CD14-positive monocyte (primary cell): ENCODE results near the gene KNDC1. TPM values are rescaled to one million over a fixed set of nuclear protein-coding genes. Genes with fewer than 3 reads are reported as not detected.

ENCODE experiments used
- DNase-seq, 3 donors: peaks; one replicate each; pipeline ENCODE4 v3.0.0-alpha.2; 2011 to 2022
- H2AFZ ChIP-seq: 2 replicates; pipeline ENCODE4 v1.6.0; 2012; ENCODE audit warnings: mild to moderate bottlenecking, low read depth, low read length, inconsistent platforms; ENCODE audit not compliant: insufficient read depth, poor library complexity, severe bottlenecking
- H3K27ac ChIP-seq, 2 donors: 1 replicate in 1 of 2; 2 replicates in 1 of 2; pipeline ENCODE4 v1.5.1; 2012 to 2013; ENCODE audit warnings: low read length in 2 of 2, control low read depth in 1 of 2, inconsistent platforms in 1 of 2, low read depth in 1 of 2, mild to moderate bottlenecking in 1 of 2
- H3K27me3 ChIP-seq, 2 donors: one replicate each; pipeline versions ENCODE4 v1.6.0 to v1.6.1; 2011 to 2013; ENCODE audit warnings: low read length in 2 of 2; ENCODE audit not compliant: control insufficient read depth in 2 of 2, insufficient read depth in 2 of 2
- H3K36me3 ChIP-seq, 2 donors: replicated peaks in 1 of 2; 1 replicate in 1 of 2; 2 replicates in 1 of 2; pipeline versions ENCODE4 v1.5.1 to v1.6.1; 2012 to 2013; ENCODE audit warnings: low read length in 2 of 2, control low read depth in 1 of 2, inconsistent platforms in 1 of 2, mild to moderate bottlenecking in 1 of 2; ENCODE audit not compliant: insufficient read depth in 2 of 2, control insufficient read depth in 1 of 2
- H3K4me1 ChIP-seq, 2 donors: 1 replicate in 1 of 2; 2 replicates in 1 of 2; pipeline versions ENCODE4 v1.5.1 to v1.6.1; 2012 to 2013; ENCODE audit warnings: low read length in 2 of 2, control low read depth in 1 of 2, inconsistent platforms in 1 of 2, mild to moderate bottlenecking in 1 of 2, moderate library complexity in 1 of 2; ENCODE audit not compliant: insufficient read depth in 2 of 2, control insufficient read depth in 1 of 2
- H3K4me2 ChIP-seq: replicated peaks from 2 replicates; pipeline ENCODE3; 2012; ENCODE audit warnings: low read length, moderate library complexity, mild to moderate bottlenecking; ENCODE audit not compliant: poor library complexity, severe bottlenecking; ENCODE audit errors: extremely low read depth
- H3K4me3 ChIP-seq, 3 experiments: fragments of 200-600 bp in 1 of 3; sonication (generic) in 1 of 3; replicated peaks in 1 of 3; 1 replicate in 2 of 3; 2 replicates in 1 of 3; pipeline ENCODE4 v1.5.1; 2011 to 2013; ENCODE audit warnings: low read length in 3 of 3, mild to moderate bottlenecking in 3 of 3, control low read depth in 2 of 3, low read depth in 2 of 3, inconsistent platforms in 1 of 3, moderate library complexity in 1 of 3
- H3K79me2 ChIP-seq: 2 replicates; pipeline ENCODE4 v1.6.0; 2012; ENCODE audit warnings: mild to moderate bottlenecking, control low read depth, inconsistent platforms, low read length, moderate library complexity; ENCODE audit not compliant: insufficient read depth
- H3K9ac ChIP-seq: 2 replicates; pipeline ENCODE4 v1.6.0; 2017; ENCODE audit warnings: low read length, mild to moderate bottlenecking; ENCODE audit not compliant: insufficient read depth, poor library complexity, severe bottlenecking
- H3K9me3 ChIP-seq, 2 donors: replicated peaks in 1 of 2; 1 replicate in 1 of 2; 2 replicates in 1 of 2; pipeline versions ENCODE4 v1.5.1 to v1.6.1; 2012 to 2013; ENCODE audit warnings: low read length in 2 of 2, control low read depth in 1 of 2; ENCODE audit not compliant: control insufficient read depth in 1 of 2, insufficient read depth in 1 of 2
- H4K20me1 ChIP-seq: 2 replicates; pipeline ENCODE4 v1.6.0; 2012; ENCODE audit warnings: mild to moderate bottlenecking, low read length, control low read depth, moderate library complexity; ENCODE audit not compliant: insufficient read depth
- H3K27ac Mint-ChIP-seq, 7 donors: one replicate each; pipeline ENCODE4 v1.8.0; 2020; ENCODE audit warnings: mild to moderate bottlenecking in 7 of 7, mixed read lengths in 7 of 7, moderate library complexity in 6 of 7, inconsistent platforms in 2 of 7
- H3K27me3 Mint-ChIP-seq, 3 donors: one replicate each; pipeline ENCODE4 v1.8.0; 2021 to 2022; ENCODE audit warnings: low read depth in 3 of 3, mild to moderate bottlenecking in 3 of 3, mixed read lengths in 3 of 3, moderate library complexity in 3 of 3, inconsistent platforms in 1 of 3
- H3K36me3 Mint-ChIP-seq, 2 donors: one replicate each; pipeline ENCODE4 v1.8.0; 2020; ENCODE audit warnings: mixed read lengths in 2 of 2, inconsistent platforms in 1 of 2, mild to moderate bottlenecking in 1 of 2
- H3K4me1 Mint-ChIP-seq: one replicate; pipeline ENCODE4 v1.8.0; 2020; ENCODE audit warnings: mild to moderate bottlenecking, mixed read lengths
- H3K4me3 Mint-ChIP-seq, 2 donors: one replicate each; pipeline ENCODE4 v1.8.0; 2020; ENCODE audit warnings: mild to moderate bottlenecking in 2 of 2, mixed read lengths in 2 of 2, moderate library complexity in 1 of 2
- H3K9me3 Mint-ChIP-seq, 7 donors: one replicate each; pipeline ENCODE4 v1.8.0; 2020 to 2022; ENCODE audit warnings: mixed read lengths in 7 of 7, mild to moderate bottlenecking in 6 of 7, moderate library complexity in 6 of 7, inconsistent platforms in 2 of 7
- WGBS: methylation state at CpG from one replicate; pipeline ENCODE4 v1.1.5; 2013; ENCODE audit warnings: missing lambda C conversion rate; ENCODE audit not compliant: insufficient coverage; 5-methylcytosine and 5-hydroxymethylcytosine counted together
- intact Hi-C, 2 donors: fragments of 100-400 bp; cut with micrococcal nuclease; formaldehyde crosslinking; loops; one replicate each; pipeline versions ENCODE4 v1.15.0 to v1.15.1; 2023
- polyA plus RNA-seq, 3 donors: library from polyadenylated mRNA; depleted of rRNA in 1 of 3; unstranded in 2 of 3; stranded (reverse) in 1 of 3; fragments of 300-500 nt in 2 of 3; fragments of >200 nt in 1 of 3; fragmentation: Illumina TruSeq in 2 of 3; gene quantifications; 1 replicate in 2 of 3; 2 replicates in 1 of 3; pipeline ENCODE4 v1.2.3, GENCODE V29; 2012 to 2021
- TF ChIP-seq, protein P1 (sequence below): fragments of 200-600 bp; IDR thresholded peaks from one replicate; pipeline ENCODE4 v1.8.0; 2022; ENCODE audit warnings: antibody characterized with exemption, mild to moderate bottlenecking

KNDC1 gene
- polyA plus RNA-seq, 3 donors, result 0.22 to 0.80 TPM; not detected in 1

DNA sequence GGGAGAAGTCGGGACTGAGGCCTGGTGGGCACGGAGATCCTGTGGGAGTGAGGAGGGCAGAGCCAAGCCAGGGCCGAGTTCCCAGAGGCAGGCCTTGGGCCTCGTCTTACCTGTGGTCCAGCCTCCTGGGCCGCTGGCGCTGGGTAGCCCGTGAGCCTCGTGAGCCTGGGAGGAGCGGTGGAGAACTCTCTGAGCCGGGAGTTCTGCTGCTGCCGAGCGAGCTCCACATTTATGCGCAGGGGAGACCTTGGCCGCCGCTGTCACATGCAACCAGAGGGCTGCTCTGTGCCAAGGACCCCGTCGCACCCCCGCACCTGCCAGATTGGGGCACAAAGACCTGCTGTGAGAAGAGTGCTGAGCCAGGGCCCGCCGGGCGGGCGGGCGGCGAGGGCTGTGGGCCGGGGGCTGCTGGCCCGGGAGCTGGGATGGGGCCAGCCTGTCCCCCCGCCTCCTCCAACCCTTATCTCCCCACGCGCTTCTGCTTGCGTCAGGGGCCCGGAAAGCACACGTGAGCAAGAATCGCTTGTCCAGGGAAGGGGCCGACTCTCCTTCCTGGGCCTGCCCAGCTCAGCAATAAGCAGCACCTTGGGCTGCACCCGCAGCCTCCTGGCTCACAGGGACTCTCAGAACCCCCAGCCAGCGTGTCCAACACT lies 87.8 kb downstream of the KNDC1 start:
- Mint-ChIP-seq H3K9me3 (no peaks in the 10 kb centered on the region), H3K36me3 (no peaks in the 10 kb centered on the region), H3K27ac (no peak overlapping the region), H3K4me1 (peaks cover 17% of the 10 kb centered on the region), H3K4me3 (peak overlapping the region in 1 of 2 donors; percentile 39), H3K27me3 (peaks cover 22 to 45% (median 23%) of the 10 kb centered on the region in 3 donors)
- Histone ChIP-seq H3K79me2 (no peaks in the 10 kb centered on the region), H3K9me3 (no peaks in the 10 kb centered on the region), H3K27ac (no peak overlapping the region), H3K4me2 (no peak overlapping the region), H2AFZ (no peak overlapping the region), H3K9ac (no peak overlapping the region), H3K27me3 (peaks cover 0 to 18% of the 10 kb centered on the region in 2 donors), H3K36me3 (no peaks in the 10 kb centered on the region), H3K4me3 (no peak overlapping the region), H3K4me1 (peaks cover 3 to 20% of the 10 kb centered on the region in 2 donors), H4K20me1 (no peaks in the 10 kb centered on the region)
- intact Hi-C loops, result loop anchor here in 1 of 2 donors (10.0 kb wide), 1 partner anchor 233 kb away; no protein-coding TSS in a partner anchor
- 94% methylated on average over 32 of the region's 36 CpGs for WGBS
- TF ChIP-seq, protein P1, sequence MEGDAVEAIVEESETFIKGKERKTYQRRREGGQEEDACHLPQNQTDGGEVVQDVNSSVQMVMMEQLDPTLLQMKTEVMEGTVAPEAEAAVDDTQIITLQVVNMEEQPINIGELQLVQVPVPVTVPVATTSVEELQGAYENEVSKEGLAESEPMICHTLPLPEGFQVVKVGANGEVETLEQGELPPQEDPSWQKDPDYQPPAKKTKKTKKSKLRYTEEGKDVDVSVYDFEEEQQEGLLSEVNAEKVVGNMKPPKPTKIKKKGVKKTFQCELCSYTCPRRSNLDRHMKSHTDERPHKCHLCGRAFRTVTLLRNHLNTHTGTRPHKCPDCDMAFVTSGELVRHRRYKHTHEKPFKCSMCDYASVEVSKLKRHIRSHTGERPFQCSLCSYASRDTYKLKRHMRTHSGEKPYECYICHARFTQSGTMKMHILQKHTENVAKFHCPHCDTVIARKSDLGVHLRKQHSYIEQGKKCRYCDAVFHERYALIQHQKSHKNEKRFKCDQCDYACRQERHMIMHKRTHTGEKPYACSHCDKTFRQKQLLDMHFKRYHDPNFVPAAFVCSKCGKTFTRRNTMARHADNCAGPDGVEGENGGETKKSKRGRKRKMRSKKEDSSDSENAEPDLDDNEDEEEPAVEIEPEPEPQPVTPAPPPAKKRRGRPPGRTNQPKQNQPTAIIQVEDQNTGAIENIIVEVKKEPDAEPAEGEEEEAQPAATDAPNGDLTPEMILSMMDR, result no peak
- no peak for DNase-seq

- Mint-ChIP-seq H3K27me3 (peaks cover 19 to 42% (median 20%) of the 10 kb centered on the region in 3 donors), H3K36me3 (no peaks in the 10 kb centered on the region), H3K27ac (no peak overlapping the region), H3K4me3 (no peak overlapping the region), H3K9me3 (no peaks in the 10 kb centered on the region), H3K4me1 (peaks cover 23% of the 10 kb centered on the region)
- H3K36me3 ChIP-seq, result no peaks in the 10 kb centered on the region
- peaks cover 8 to 25% of the 10 kb centered on the region in 2 donors for H3K4me1 ChIP-seq
- WGBS, result 95% methylated on average over 10 of the region's 12 CpGs
- no peaks in the 10 kb centered on the region for H4K20me1 ChIP-seq
- no peak for DNase-seq
- no peak overlapping the region for H3K4me2 ChIP-seq
- TF ChIP-seq, protein P1, result no peak
- H3K27ac ChIP-seq, result no peak overlapping the region
- H3K79me2 ChIP-seq, result no peaks in the 10 kb centered on the region
- no peaks in the 10 kb centered on the region for H3K9me3 ChIP-seq
- no peak overlapping the region for H3K9ac ChIP-seq
- no peak overlapping the region for H3K4me3 ChIP-seq
- peaks cover 0 to 14% of the 10 kb centered on the region in 2 donors for H3K27me3 ChIP-seq
- intact Hi-C loops, result loop anchor here in 1 of 2 donors (10.0 kb wide), 1 partner anchor 234 kb away; no protein-coding TSS in a partner anchor
- H2AFZ ChIP-seq, result no peak overlapping the region
These were observed 88.3 kb downstream of the KNDC1 start for GRCh38 chr10:133248334-133248715.
